OCI-LY1 (cell line): ENCODE measurements around the gene LPCAT1.

Experiments
- H2AFZ ChIP-seq: fragments of 200-600 bp; sonication (generic), shearing (Covaris generic); 2 replicates; pipeline ENCODE4 v1.6.0; 2014; ENCODE audit warnings: antibody characterized with exemption, mild to moderate bottlenecking, low read length
- H3F3A ChIP-seq: fragments of 200-600 bp; sonication (generic), shearing (Covaris generic); 2 replicates; pipeline ENCODE4 v1.6.0; 2014; ENCODE audit warnings: mild to moderate bottlenecking, antibody characterized with exemption, low read length, moderate library complexity; ENCODE audit not compliant: insufficient read depth
- H3K27ac ChIP-seq: fragments of 200-600 bp; sonication (generic); 2 replicates; pipeline ENCODE4 v1.5.1; 2014; ENCODE audit warnings: low read length, mixed run types, mild to moderate bottlenecking, low read depth; ENCODE audit not compliant: poor library complexity, severe bottlenecking
- H3K27me3 ChIP-seq: fragments of 200-600 bp; sonication (generic); 2 replicates; pipeline ENCODE4 v1.6.0; 2014; ENCODE audit warnings: antibody characterized with exemption, mild to moderate bottlenecking, low read length, moderate library complexity; ENCODE audit not compliant: insufficient read depth
- H3K36me3 ChIP-seq: fragments of 200-600 bp; sonication (generic); 2 replicates; pipeline ENCODE4 v1.6.1; 2014; ENCODE audit warnings: mild to moderate bottlenecking, antibody characterized with exemption, low read length, moderate library complexity, mixed read lengths; ENCODE audit not compliant: insufficient read depth
- H3K4me1 ChIP-seq: fragments of 200-600 bp; sonication (generic); 2 replicates; pipeline ENCODE4 v1.5.1; 2014; ENCODE audit warnings: mild to moderate bottlenecking, low read length, moderate library complexity; ENCODE audit not compliant: insufficient read depth, severe bottlenecking
- H3K4me2 ChIP-seq: fragments of 200-600 bp; sonication (generic), shearing (Covaris generic); 2 replicates; pipeline ENCODE4 v1.6.1; 2014; ENCODE audit warnings: low read length
- H3K4me3 ChIP-seq: fragments of 200-600 bp; sonication (generic); 2 replicates; pipeline ENCODE4 v1.5.1; 2014; ENCODE audit warnings: low read length, low read depth, mild to moderate bottlenecking, mixed read lengths; ENCODE audit not compliant: poor library complexity, severe bottlenecking
- H3K79me2 ChIP-seq: fragments of 200-600 bp; shearing (Covaris generic); 2 replicates; pipeline ENCODE4 v1.6.1; 2016; ENCODE audit warnings: mixed run types, low read length, mixed read lengths; ENCODE audit not compliant: insufficient read depth
- H3K9ac ChIP-seq: fragments of 200-600 bp; sonication (generic), shearing (Covaris generic); 2 replicates; pipeline ENCODE4 v1.6.1; 2014; ENCODE audit warnings: mild to moderate bottlenecking, low read length, mixed read lengths
- H3K9me2 ChIP-seq: fragments of 200-600 bp; sonication (generic), shearing (Covaris generic); 2 replicates; pipeline ENCODE4 v1.6.1; 2014; ENCODE audit warnings: low read depth, mild to moderate bottlenecking, low read length, mixed read lengths
- H3K9me3 ChIP-seq: fragments of 200-600 bp; shearing (Covaris generic); 2 replicates; pipeline ENCODE4 v1.6.1; 2014; ENCODE audit warnings: low read length, mixed read lengths
- H4K20me1 ChIP-seq: fragments of 200-600 bp; sonication (generic), shearing (Covaris generic); 2 replicates; pipeline ENCODE4 v1.6.0; 2016; ENCODE audit warnings: mild to moderate bottlenecking, low read length; ENCODE audit not compliant: insufficient read depth
- CTCF ChIP-seq: fragments of 200-600 bp; sonication (generic), shearing (Covaris generic); IDR thresholded peaks from 2 replicates; pipeline ENCODE4 v1.5.1; 2017; ENCODE audit warnings: mild to moderate bottlenecking, antibody characterized with exemption, low read length, moderate library complexity, mixed read lengths
- EZH2 ChIP-seq: fragments of 200-600 bp; sonication (generic), shearing (Covaris generic); IDR thresholded peaks from 2 replicates; pipeline ENCODE4 v1.8.0; 2017; ENCODE audit warnings: borderline replicate concordance, mixed run types, mild to moderate bottlenecking, antibody characterized with exemption, low read length, moderate library complexity, mixed read lengths

LPCAT1 gene

GRCh38 chr5:1558944-1559343, 35.2 kb upstream of the LPCAT1 start:
- Histone ChIP-seq H3K27ac (no peak overlapping the region), H4K20me1 (no peaks in the 10 kb centered on the region), H3K27me3 (peaks cover 16% of the 10 kb centered on the region; the same call in 1 of the 2 replicates), H3K9me3 (peaks cover 4% of the 10 kb centered on the region; the same call in 1 of the 2 replicates), H2AFZ (no peak overlapping the region), H3K4me3 (no peak overlapping the region), H3F3A (no peaks in the 10 kb centered on the region), H3K9me2 (no peaks in the 10 kb centered on the region), H3K4me1 (no peaks in the 10 kb centered on the region), H3K36me3 (no peaks in the 10 kb centered on the region), H3K4me2 (no peak overlapping the region), H3K9ac (no peak overlapping the region), H3K79me2 (no peaks in the 10 kb centered on the region)
- TF ChIP-seq EZH2 (no peak), CTCF (no peak)

- H3K9ac ChIP-seq = no peak overlapping the region
- no peaks in the 10 kb centered on the region for H3K36me3 ChIP-seq
- H2AFZ ChIP-seq = no peak overlapping the region
- no peaks in the 10 kb centered on the region for H3K79me2 ChIP-seq
- H3K4me1 ChIP-seq = no peaks in the 10 kb centered on the region
- H4K20me1 ChIP-seq = no peaks in the 10 kb centered on the region
- TF ChIP-seq EZH2 (no peak), CTCF (no peak)
- H3K9me2 ChIP-seq = no peaks in the 10 kb centered on the region
- H3K9me3 ChIP-seq = peaks cover 4% of the 10 kb centered on the region; the same call in 1 of the 2 replicates
- no peak overlapping the region for H3K4me3 ChIP-seq
- H3F3A ChIP-seq = no peaks in the 10 kb centered on the region
- peaks cover 16% of the 10 kb centered on the region; the same call in 1 of the 2 replicates for H3K27me3 ChIP-seq
- H3K4me2 ChIP-seq = no peak overlapping the region
- H3K27ac ChIP-seq = no peak overlapping the region
These were observed 33.5 kb upstream of the LPCAT1 start for GRCh38 chr5:1557114-1557873.

- TF ChIP-seq EZH2 (no peak), CTCF (no peak)
- Histone ChIP-seq H3K9me3 (peaks cover 4% of the 10 kb centered on the region; the same call in 1 of the 2 replicates), H4K20me1 (no peaks in the 10 kb centered on the region), H3K4me3 (no peak overlapping the region), H3K4me2 (no peak overlapping the region), H3K36me3 (no peaks in the 10 kb centered on the region), H3K4me1 (no peaks in the 10 kb centered on the region), H3K9me2 (no peaks in the 10 kb centered on the region), H3K9ac (no peak overlapping the region), H3K79me2 (no peaks in the 10 kb centered on the region), H3K27me3 (peaks cover 19% of the 10 kb centered on the region; the same call in 1 of the 2 replicates), H3K27ac (no peak overlapping the region), H2AFZ (no peak overlapping the region), H3F3A (no peaks in the 10 kb centered on the region)
These were observed 32.3 kb upstream of the LPCAT1 start for GRCh38 chr5:1555808-1556731.
